HG03103 (cell line): ENCODE measurements around the gene PTPRA.
"Not testable (repeated sequence)": the region's sequence is repeated elsewhere in the genome, so short reads cannot be mapped to it uniquely, and the experiment has no call there.

Experiments used
- ATAC-seq: cut with Tn5 transposase; IDR thresholded peaks from one replicate; pipeline ENCODE4 v1.9.1; 2021; ENCODE audit warnings: low read depth; ENCODE audit not compliant: unreplicated experiment

The PTPRA gene

GRCh38 chr20:2987861-2988260 is 114.6 kb downstream of the PTPRA start:
- ATAC-seq = no peak

DNA sequence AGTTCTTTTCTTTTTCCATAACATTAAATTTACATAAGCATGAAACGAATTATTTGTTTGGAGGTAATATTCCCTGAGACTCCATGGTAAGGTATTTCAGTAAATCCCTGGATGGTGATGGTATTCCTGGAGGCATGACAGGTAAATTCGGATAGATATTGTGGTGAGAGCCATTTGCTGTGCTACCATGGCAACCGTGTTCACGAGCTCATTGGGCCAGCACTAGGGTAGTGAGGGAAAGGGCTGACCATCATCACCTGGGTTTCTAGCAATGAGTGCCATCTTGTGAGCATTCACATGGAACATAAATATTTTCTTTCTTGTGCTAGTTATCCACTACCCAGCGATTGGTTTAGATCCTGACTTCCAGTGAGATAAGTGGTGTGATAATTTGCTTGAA is 118.3 kb downstream of the PTPRA start:
- ATAC-seq = no peak

- no peak for ATAC-seq
Observed at GRCh38 chr20:2993250-2993649, 120.0 kb downstream of the PTPRA start.

GRCh38 chr20:2995796-2996195 is 122.5 kb downstream of the PTPRA start:
- ATAC-seq = no peak

DNA sequence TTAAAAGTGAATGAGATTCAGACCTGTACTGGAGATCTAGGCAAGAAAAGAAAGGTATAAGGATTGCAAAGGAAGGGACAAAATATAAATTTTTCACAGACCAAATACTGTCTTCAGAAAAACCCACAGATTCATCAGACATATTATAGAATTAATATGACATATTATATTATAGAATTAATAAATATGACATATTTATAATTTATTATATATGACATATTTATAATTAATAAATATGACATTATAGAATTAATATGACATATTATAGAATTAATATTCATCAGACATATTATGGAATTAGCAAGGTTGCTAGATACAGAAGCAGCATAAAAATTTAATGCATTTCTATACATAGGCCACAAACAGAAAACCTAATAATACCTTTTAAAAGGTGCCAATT is 125.4 kb downstream of the PTPRA start:
- no peak for ATAC-seq

DNA sequence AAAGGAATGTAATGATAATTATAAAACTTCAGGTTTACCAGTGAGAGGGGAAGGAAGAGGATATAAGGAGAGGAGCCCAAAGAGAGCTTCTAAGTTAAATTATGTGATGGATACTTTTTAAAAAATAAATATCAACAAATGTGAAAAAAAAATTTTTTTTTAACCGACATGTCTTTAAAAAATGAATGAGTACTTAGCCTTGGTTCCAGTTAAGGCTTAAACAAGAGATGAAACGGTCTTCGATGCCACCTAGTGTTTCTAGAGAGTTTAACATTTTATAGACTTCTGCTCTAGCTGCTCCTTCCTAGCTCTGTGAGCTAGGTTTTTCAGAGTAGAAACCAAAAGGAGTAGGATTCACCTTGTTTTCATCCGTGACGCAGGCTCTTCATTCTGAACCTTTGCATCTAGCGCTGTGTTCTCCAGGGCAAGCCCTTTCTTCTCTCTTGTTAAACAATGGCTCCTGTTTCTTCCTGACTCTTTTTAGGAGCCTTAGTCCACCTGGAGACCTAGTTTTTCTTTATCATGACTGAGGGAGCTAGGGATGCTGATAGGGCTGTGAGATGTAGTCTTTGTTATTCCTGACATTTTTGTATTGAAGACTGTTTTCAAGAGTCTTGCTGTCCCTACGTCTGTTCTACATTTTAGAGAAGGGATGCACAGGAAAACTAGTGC is 127.7 kb downstream of the PTPRA start:
- no peak for ATAC-seq

GRCh38 chr20:3003416-3003815 is 130.1 kb downstream of the PTPRA start:
- ATAC-seq = no peak

GRCh38 chr20:3010985-3011723 is 137.9 kb downstream of the PTPRA start:
- no peak for ATAC-seq

- ATAC-seq = no peak
Observed at GRCh38 chr20:3011752-3012151, 138.5 kb downstream of the PTPRA start.

- ATAC-seq = no peak
Observed at GRCh38 chr20:3013771-3014170, 140.5 kb downstream of the PTPRA start.

DNA sequence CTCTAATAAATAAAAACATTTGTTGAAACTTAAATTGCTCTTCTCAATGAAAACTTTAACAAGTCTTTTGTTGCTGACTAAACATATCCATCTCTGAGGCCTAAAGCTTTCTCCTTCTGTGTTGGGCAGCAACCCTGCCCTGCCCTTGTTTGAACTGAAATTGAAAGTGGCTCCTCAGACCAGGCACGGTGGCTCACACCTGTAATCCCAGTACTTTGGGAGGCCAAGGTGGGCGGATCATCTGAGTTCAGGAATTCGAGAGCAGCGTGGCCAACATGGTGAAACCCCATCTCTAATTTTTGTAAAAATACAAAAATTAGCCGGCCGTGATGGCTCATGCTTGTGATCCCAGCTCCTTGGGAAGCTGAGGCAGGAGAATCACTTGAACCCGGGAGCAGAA is 140.9 kb downstream of the PTPRA start:
- ATAC-seq = no peak

DNA sequence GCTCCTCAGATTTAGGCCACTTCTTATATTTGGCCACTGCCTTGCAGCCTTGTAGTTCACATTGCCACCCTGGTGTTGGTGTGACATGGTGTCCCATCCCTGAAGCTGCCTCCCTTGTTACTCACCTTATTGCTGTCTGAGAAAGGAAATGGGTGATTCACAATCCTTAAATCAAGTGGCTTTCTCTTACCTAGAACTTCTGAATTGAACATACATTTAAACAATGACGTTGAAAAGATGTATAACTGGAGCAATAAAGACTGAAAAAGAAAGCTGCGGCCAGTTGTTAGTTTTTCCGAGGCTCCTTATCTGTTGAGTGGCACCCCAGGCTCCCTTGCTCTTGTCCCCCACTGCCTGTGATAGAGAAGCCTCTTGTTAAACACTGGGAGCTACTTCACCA is 141.4 kb downstream of the PTPRA start:
- ATAC-seq = no peak

- not testable (repeated sequence) for ATAC-seq
Observed at GRCh38 chr20:3015302-3015701, 142.0 kb downstream of the PTPRA start.

DNA sequence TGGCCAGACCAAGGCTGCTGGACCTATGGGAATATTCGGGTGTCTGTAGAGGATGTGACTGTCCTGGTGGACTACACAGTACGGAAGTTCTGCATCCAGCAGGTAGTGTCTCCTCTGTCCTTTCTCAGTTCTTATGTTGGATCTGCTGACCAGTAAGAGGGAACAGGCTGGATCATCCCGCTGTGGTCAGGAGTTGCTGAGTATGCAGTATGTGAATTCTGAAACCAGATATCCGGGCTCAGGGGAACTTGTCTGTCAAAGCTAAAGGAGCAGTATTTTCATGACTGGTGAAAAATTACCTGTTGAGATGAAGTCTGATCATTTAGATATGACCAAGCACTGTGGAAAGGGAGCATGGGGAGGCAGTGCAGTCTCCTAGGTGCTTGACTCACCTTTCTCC is 148.0 kb downstream of the PTPRA start:
- ATAC-seq = no peak

- no peak for ATAC-seq
Observed at GRCh38 chr20:3021777-3022176, 148.5 kb downstream of the PTPRA start.

- not testable (repeated sequence) for ATAC-seq
Observed at GRCh38 chr20:3022559-3023490, 149.5 kb downstream of the PTPRA start.

DNA sequence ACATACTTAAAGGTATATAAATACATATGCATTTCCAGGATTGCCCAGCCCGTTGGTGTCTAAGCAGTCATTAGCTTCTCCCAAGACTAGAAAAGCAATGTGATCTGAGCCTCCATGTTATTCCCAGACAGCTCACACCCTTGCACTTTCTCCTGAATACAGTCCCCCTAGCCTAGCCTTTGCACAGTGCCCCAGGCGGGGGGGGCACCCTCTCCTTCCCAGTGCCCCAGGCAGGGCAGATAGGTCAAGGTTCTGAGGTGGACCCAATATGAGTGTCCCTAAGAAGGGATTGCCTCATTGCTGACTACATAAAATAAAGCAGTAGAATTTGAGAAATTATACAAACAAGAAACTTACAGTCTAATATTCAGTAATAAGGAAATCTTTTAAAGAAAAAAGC is 154.7 kb downstream of the PTPRA start:
- no peak for ATAC-seq

DNA sequence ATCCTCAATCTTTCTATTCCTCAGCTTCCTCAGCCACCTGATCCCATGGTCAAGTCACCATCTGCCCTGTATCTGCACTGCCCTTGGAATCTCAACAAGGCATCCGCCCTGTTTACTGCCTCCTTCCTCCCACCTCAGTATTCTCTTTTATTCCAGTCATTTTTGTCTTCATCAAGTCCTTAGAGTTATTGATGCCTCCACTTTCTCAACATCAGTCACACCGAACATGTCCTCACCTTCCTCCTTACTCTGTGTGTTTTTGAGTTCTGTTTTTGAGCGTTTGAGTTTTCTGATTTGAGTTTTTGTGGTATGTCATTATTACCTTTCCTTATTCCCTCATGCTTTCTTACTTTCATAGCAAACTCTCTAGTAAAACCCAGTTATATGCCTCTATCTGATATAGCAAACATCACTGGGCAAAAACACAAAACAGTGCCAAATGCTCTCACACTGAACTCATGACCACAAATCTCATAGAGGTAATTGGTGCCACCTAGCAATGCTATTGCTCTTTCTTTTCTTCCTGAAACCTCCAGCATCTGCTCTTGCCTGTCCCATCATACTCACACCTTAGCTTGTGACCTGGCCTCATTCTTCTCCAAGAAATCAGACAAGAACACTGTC is 158.4 kb downstream of the PTPRA start:
- no peak for ATAC-seq

GRCh38 chr20:3032624-3033023 is 159.3 kb downstream of the PTPRA start:
- ATAC-seq = no peak

- ATAC-seq = no peak
Observed at GRCh38 chr20:3037654-3038053, 164.4 kb downstream of the PTPRA start.

DNA sequence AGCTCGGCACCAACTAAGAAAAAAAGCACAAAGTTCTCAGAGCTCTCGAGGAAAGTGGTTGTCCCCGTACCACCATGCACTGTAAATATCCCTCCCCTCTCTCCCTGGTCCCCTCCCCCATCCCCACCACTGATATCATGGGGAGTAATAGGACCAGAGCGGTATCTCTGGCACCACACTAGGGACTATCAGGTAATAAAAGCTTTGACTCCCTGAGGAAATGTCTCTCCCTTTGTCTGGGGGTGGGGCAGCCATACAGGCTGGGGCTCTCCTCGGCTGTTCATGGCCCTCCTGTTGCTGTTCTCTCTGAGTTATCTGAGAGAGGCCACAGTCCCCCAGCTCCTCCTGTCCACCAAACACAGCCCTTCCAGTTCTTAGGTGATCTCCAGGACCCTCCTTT is 165.2 kb downstream of the PTPRA start:
- no peak for ATAC-seq
